Liver (tissue), 9 donors: Measurements from ENCODE around the gene NARF. TPM values are rescaled to one million over a fixed set of nuclear protein-coding genes. Genes with fewer than 3 reads are reported as not detected.

ENCODE experiments used
- DNase-seq: peaks from one replicate; pipeline ENCODE4 v3.0.0-alpha.2; 2017; ENCODE audit warnings: low spot score
- H3K27ac ChIP-seq, 2 donors: one replicate each; pipeline ENCODE4 v1.7.0; 2013; ENCODE audit warnings: inconsistent platforms in 2 of 2, low read length in 2 of 2, control low read depth in 1 of 2, low read depth in 1 of 2, mild to moderate bottlenecking in 1 of 2
- H3K27me3 ChIP-seq, 4 donors: one replicate each; pipeline versions ENCODE4 v1.6.1 to v1.7.0; 2013; ENCODE audit warnings: low read length in 3 of 4, inconsistent platforms in 1 of 4, mild to moderate bottlenecking in 1 of 4, moderate library complexity in 1 of 4; ENCODE audit not compliant: control insufficient read depth in 4 of 4, insufficient read depth in 4 of 4
- H3K36me3 ChIP-seq, 4 donors: one replicate each; pipeline versions ENCODE4 v1.6.1 to v1.7.0; 2013; ENCODE audit warnings: low read length in 3 of 4, mild to moderate bottlenecking in 3 of 4, low read depth in 1 of 4, moderate library complexity in 1 of 4; ENCODE audit not compliant: control insufficient read depth in 4 of 4, insufficient read depth in 3 of 4
- H3K4me1 ChIP-seq, 4 donors: one replicate each; pipeline versions ENCODE4 v1.6.1 to v1.7.0; 2013; ENCODE audit warnings: low read length in 3 of 4, mild to moderate bottlenecking in 3 of 4, moderate library complexity in 1 of 4; ENCODE audit not compliant: control insufficient read depth in 4 of 4, insufficient read depth in 4 of 4
- H3K4me3 ChIP-seq, 3 donors: one replicate each; pipeline versions ENCODE4 v1.6.1 to v1.7.0; 2013; ENCODE audit warnings: low read length in 3 of 3, control low read depth in 1 of 3, low read depth in 1 of 3, mild to moderate bottlenecking in 1 of 3
- H3K9ac ChIP-seq, 2 donors: one replicate each; pipeline ENCODE4 v1.7.0; 2013; ENCODE audit warnings: low read length in 2 of 2, mild to moderate bottlenecking in 2 of 2, moderate library complexity in 2 of 2, control low read depth in 1 of 2, low read depth in 1 of 2
- H3K9me3 ChIP-seq, 4 donors: one replicate each; pipeline versions ENCODE4 v1.6.1 to v1.7.0; 2013; ENCODE audit warnings: low read length in 3 of 4; ENCODE audit not compliant: control insufficient read depth in 4 of 4
- ATF3 ChIP-seq: IDR thresholded peaks from 2 replicates; pipeline ENCODE4 v1.6.1; 2016; ENCODE audit warnings: antibody characterized with exemption
- CTCF ChIP-seq: fragments of 150-350 bp; IDR thresholded peaks from 2 replicates; pipeline ENCODE4 v1.5.1; 2017; ENCODE audit warnings: improper control_type of control experiment, low read depth, low read length; ENCODE audit not compliant: missing input control
- EGR1 ChIP-seq, 2 donors: IDR thresholded peaks; 2 replicates each; pipeline ENCODE4 v1.6.1; 2016 to 2018; ENCODE audit warnings: antibody characterized with exemption in 2 of 2, low read depth in 2 of 2
- FOXA1 ChIP-seq: IDR thresholded peaks from 2 replicates; pipeline ENCODE4 v1.6.1; 2016; ENCODE audit warnings: antibody characterized with exemption
- FOXA2 ChIP-seq: IDR thresholded peaks from 2 replicates; pipeline ENCODE4 v1.6.1; 2016; ENCODE audit warnings: antibody characterized with exemption
- GABPA ChIP-seq, 2 donors: IDR thresholded peaks in 1 of 2; conservative IDR thresholded peaks in 1 of 2; 2 replicates each; pipeline ENCODE4 v1.6.1; 2016; ENCODE audit warnings: antibody characterized with exemption in 2 of 2, mild to moderate bottlenecking in 1 of 2, moderate library complexity in 1 of 2
- HNF4A ChIP-seq, 2 donors: conservative IDR thresholded peaks; 2 replicates each; pipeline ENCODE4 v1.6.1; 2016; ENCODE audit warnings: antibody characterized with exemption in 2 of 2, mild to moderate bottlenecking in 2 of 2
- HNF4G ChIP-seq: IDR thresholded peaks from 2 replicates; pipeline ENCODE4 v1.6.1; 2016; ENCODE audit warnings: antibody characterized with exemption
- JUND ChIP-seq, 2 donors: IDR thresholded peaks; 2 replicates each; pipeline ENCODE4 v1.6.1; 2016; ENCODE audit warnings: antibody characterized with exemption in 2 of 2
- MAX ChIP-seq: IDR thresholded peaks from 2 replicates; pipeline ENCODE4 v1.6.1; 2016; ENCODE audit warnings: antibody characterized with exemption
- NR2F2 ChIP-seq: IDR thresholded peaks from 2 replicates; pipeline ENCODE4 v1.6.1; 2016; ENCODE audit warnings: antibody characterized with exemption
- RAD21 ChIP-seq, 2 donors: IDR thresholded peaks; 2 replicates each; pipeline ENCODE4 v1.6.1; 2016; ENCODE audit warnings: antibody characterized with exemption in 2 of 2, mild to moderate bottlenecking in 2 of 2
- REST ChIP-seq: IDR thresholded peaks from 2 replicates; pipeline ENCODE4 v1.6.1; 2016; ENCODE audit warnings: antibody characterized with exemption, mild to moderate bottlenecking
- RXRA ChIP-seq, 2 donors: IDR thresholded peaks; 2 replicates each; pipeline ENCODE4 v1.6.1; 2017 to 2018; ENCODE audit warnings: antibody characterized with exemption in 2 of 2, mild to moderate bottlenecking in 1 of 2
- SP1 ChIP-seq: IDR thresholded peaks from 2 replicates; pipeline ENCODE4 v1.6.1; 2018; ENCODE audit warnings: antibody characterized with exemption, mild to moderate bottlenecking
- TAF1 ChIP-seq: conservative IDR thresholded peaks from 2 replicates; pipeline ENCODE4 v1.6.1; 2016; ENCODE audit warnings: antibody characterized with exemption, mild to moderate bottlenecking
- YY1 ChIP-seq: IDR thresholded peaks from 2 replicates; pipeline ENCODE4 v1.6.1; 2016; ENCODE audit warnings: antibody characterized with exemption, mild to moderate bottlenecking
- ZBTB33 ChIP-seq: IDR thresholded peaks from 2 replicates; pipeline ENCODE4 v1.6.1; 2016; ENCODE audit warnings: antibody characterized with exemption
- WGBS: extraction: QIAGEN DNeasy Blood & Tissue Kit; methylation state at CpG from one replicate; pipeline ENCODE4 v1.1.7; 2013; 5-methylcytosine and 5-hydroxymethylcytosine counted together
- polyA plus RNA-seq, 2 donors: library from polyadenylated mRNA; stranded (reverse) in 1 of 2; unstranded in 1 of 2; fragments of 200-250 nt in 1 of 2; fragments of >200 nt in 1 of 2; fragmentation: Nextera tagmentation in 1 of 2; extraction: Ambion mirVana in 1 of 2; gene quantifications; one replicate each; pipeline versions ENCODE4 v1.2.1 to v1.2.3, GENCODE V29; 2013 to 2015
- total RNA-seq, 2 donors: library from RNA; depleted of rRNA; stranded (reverse); fragments of >200 nt; gene quantifications; one replicate each; pipeline ENCODE4 v1.2.3, GENCODE V29; 2014
- donor health status: healthy.
- donor health status: healthy.
- donor health status: healthy.
- donor health status: healthy.
- donor health status: healthy.

Gene NARF
- total and polyA plus RNA-seq, 4 donors = 19.8 to 87.5 (median 26.2) TPM

GRCh38 chr17:82450357-82451106 lies 8.0 kb upstream of the NARF start, which contains the start of gene CYBC1:
Gene CYBC1, minus strand, starts transcription at chr17:82450752. Its CDS starts 1,498 bp downstream, at chr17:82449254.
- DNase-seq = peak; percentile 97
- Histone ChIP-seq H3K9me3 (no peaks in the 10 kb centered on the region), H3K9ac (peak within 1 kb of the TSS; percentile 66 to 93), H3K4me3 (peak within 1 kb of the TSS; percentile 77 to 91 (median 86)), H3K27ac (peak within 1 kb of the TSS; percentile 79 to 94), H3K4me1 (peaks cover 4 to 31% (median 25%) of the 10 kb centered on the region in 4 donors), H3K36me3 (no peaks in the 10 kb centered on the region), H3K27me3 (no peaks in the 10 kb centered on the region)
- under 1% methylated on average over 91 of the region's 91 CpGs for WGBS
- TF ChIP-seq SP1 (peak; percentile 64), HNF4G (no peak), ATF3 (no peak), TAF1 (no peak), REST (peak; percentile 50), RAD21 (IDR thresholded peaks at IDR 0.05) (no peak), FOXA1 (no peak), MAX (peak; percentile 26), NR2F2 (no peak), HNF4A (conservative IDR thresholded peaks at IDR 0.05) (no peak), JUND (IDR thresholded peaks at IDR 0.05) (no peak), ZBTB33 (no peak), RXRA (IDR thresholded peaks at IDR 0.05) (peak; percentile 23 to 28), FOXA2 (no peak), CTCF (no peak), GABPA (IDR thresholded peaks at IDR 0.05 in 1 of 2, conservative IDR thresholded peaks at IDR 0.05 in 1 of 2) (peak in 1 of 2 donors; percentile 85), YY1 (no peak), EGR1 (IDR thresholded peaks at IDR 0.05; ENCODE audit: low read depth in 2 of 2) (peak; percentile 50 to 81)
